A549 treated with ZK216348 at 1 μM for 4 hours (cell line): Measurements from ENCODE around the gene B9D1. TPM values are rescaled to one million over a fixed set of nuclear protein-coding genes. Genes with fewer than 3 reads are reported as not detected.

ENCODE experiments used
- total RNA-seq: library from RNA; stranded (reverse); fragments of 200-300 nt; extraction: Qiagen RNA extraction; gene quantifications from 5 replicates; pipeline ENCODE4 v1.2.3, GENCODE V29; 2022; ENCODE audit warnings: low read depth

Gene B9D1, protein sequence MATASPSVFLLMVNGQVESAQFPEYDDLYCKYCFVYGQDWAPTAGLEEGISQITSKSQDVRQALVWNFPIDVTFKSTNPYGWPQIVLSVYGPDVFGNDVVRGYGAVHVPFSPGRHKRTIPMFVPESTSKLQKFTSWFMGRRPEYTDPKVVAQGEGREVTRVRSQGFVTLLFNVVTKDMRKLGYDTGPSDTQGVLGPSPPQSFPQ
- 35.4 to 45.6 TPM (median 42.6 TPM) in 5 replicates for total RNA-seq

DNA sequence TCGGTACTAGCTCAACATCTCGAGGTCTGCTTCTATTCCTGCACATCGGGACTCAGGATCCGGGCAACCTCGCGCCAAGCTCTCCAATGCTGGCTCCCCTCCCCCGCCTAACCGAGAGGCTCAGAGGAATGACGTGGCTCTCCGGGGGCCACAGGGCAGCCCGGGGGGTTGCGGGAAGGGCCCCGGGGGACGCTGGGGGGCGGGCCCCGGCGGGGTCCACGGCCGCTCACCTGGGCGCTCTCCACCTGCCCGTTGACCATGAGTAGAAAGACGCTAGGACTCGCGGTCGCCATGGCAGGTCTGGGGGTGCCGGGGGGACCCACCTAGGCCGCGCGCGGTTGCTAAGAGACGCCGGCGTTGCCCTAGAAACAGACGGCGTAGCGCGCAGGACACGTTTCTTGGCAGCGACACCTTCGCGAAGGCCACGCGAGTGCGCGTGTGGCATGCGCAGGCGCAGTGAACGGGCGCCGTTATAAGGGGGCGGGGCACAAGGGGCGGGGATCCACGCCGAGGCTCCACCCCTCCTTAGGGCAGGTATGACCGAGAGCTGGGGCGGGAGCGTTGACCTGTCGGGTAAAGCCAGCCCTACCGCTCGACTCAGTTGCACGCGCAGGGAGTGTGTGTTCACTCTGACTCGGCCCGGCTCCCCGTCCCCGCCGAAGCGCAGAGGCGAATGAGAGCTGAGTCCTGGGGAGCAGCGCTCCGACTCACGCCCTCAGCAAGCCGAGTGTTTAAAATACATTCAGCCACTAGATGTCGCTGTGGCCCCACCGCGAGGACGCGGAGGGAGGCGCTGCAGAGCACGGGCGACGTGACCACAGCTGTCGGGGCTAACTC is at the start of gene B9D1:
B9D1 (minus strand) TSS at position 447 of the 837 bp plus-strand sequence; CDS start at position 293, 154 bp downstream.

DNA sequence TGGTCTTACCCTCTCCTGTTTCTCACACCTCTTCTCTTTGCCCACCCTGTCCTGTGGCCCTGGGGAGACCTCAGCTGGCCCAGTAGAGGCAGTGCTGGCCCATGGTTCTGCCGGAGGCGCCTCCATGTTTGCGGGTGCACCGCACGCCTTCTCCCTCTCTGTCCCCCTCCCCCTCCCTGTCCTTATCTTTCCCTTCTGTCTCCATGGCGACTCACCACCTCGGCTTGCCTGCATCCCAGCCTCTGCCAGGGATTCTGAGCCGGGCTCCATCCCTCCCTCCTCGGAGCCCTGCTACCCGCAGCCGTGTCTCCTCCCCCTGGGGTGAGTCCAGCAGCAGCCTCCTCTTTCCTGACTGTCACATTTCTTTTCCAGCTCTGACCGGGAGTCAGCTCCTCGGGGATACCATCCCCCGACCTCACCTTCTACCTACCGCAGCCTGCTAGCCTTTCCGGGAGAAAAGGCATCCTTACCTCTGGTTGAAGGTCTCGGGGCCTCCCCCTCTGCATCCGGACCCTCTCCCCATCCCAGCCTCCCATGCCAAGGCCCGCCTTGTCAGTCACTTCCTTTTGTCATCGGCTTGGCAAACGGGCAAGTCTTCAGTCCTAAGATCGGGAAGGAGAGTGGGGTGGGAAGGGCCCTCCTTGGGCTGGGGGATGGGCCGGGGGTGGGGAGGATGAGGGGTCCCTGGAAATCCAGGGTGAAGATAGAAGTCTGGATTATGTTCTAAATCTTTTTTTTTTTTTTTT is 48.5 kb upstream of the B9D1 start, which contains the start of gene RNF112:
RNF112 (plus strand) TSS at position 358 of the 746 bp plus-strand sequence; CDS start at position 535, 177 bp downstream.

DNA sequence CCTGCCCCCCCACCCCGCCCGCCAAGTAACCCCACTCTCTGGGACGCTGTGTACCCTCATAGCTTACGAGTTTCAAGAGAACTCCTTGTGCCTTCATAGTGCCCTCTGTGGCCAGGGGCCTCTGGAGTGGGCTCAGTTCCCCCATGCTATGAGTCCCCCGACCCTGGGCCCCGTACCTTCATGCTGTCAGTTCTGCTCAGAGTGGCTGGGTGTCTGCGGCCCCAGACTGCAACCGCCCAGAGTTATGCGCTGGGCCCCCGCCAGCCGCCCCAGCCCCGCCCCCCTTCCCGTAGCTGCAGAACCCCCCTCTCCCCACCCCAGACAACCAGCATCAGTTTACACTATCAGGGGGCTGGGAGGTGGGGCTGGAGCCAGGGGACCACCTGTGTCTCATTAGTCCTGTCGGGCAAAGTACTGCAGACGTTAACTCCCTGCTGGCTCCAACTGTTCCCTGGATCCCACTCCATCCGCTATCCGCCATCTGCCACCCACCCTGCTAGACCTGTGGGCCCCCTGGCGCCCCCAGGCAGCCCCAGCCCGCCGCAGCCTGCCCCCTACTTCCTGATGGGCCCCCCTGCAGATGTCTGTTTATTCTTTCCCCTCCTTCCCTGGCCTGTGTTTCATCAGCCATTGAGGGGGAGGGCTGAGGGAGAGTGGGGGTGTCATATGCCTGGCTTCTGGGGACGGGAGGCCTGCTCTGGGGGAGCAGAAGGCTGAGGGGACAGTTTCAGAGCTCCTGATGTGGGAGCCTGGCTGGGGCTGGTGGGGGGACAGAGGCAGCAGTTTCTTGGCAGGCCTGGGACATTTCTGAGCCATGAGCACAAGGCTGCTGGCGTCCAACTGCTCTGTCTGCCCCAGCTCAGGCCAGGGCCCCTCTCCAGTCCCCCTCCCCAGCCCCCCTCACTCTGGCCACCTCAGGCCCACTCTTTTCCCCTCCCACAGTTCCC is 24.7 kb upstream of the B9D1 start, which contains the start of gene MFAP4:
MFAP4 (minus strand) TSS at position 217 of the 947 bp plus-strand sequence; CDS start at position 182, 35 bp downstream.

DNA sequence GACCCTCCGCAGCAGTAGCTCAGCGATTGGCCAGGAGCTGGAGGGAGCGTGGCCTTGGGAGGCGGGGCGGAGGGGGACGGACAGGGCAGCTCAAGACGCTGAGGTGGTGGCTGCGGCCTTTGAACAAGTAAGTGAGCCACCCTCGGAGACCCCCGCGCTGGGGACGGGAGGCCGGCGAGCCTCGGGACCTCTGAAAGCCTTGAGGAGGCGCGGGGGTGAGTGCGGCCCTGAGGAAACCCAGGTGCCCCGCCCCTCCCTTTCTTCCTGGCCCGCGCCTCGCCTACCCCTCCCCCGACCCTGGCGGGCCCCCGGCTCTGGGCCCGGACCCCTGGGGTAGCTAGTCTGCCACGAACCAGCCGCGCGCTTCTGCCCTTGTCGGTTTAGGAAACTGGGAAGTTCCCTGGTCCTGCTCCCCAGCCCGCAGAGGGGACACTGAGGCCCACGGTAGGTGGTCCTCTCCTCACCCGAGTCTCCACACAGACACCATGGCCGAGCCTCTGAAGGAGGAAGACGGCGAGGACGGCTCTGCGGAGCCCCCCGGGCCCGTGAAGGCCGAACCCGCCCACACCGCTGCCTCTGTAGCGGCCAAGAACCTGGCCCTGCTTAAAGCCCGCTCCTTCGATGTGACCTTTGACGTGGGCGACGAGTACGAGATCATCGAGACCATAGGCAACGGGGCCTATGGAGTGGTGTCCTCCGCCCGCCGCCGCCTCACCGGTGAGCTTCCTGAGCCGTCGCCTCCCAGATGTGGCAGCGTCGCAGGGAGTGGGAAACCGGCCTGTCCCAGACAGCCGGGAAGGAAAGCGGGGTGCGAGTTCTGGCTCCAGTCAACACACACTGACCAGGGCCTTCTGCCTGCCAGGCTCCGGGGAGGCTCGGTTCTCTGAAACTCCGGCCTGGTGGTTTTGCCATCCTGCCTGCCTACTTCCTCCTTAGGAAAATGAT is 16.2 kb upstream of the B9D1 start, which contains the start of gene MAPK7:
MAPK7 (plus strand) TSS at position 83 of the 945 bp plus-strand sequence; CDS start at position 486, 403 bp downstream.

Other genes starting within 250 kb of the B9D1 start
- not detected in 5 replicates for gene GRAPL, start 235.1 kb downstream of the B9D1 start, total RNA-seq
- 40.7 to 71.9 TPM (median 54.0 TPM) in 5 replicates for gene EPN2, start 125.4 kb downstream of the B9D1 start, total RNA-seq
- gene MAPK7, start 15.8 kb upstream of the B9D1 start, total RNA-seq = 16.7 to 27.3 TPM (median 23.6 TPM) in 5 replicates
- gene MFAP4, start 24.5 kb upstream of the B9D1 start, total RNA-seq = not detected in 5 replicates
- 0.32 to 0.98 TPM (median 0.51 TPM) in 5 replicates for gene RNF112, start 48.5 kb upstream of the B9D1 start, total RNA-seq
- 21.0 to 24.5 TPM (median 22.7 TPM) in 5 replicates for gene SLC47A1, start 171.1 kb upstream of the B9D1 start, total RNA-seq